ENCODE data around the gene TYSND1.

The TYSND1 gene

DNA sequence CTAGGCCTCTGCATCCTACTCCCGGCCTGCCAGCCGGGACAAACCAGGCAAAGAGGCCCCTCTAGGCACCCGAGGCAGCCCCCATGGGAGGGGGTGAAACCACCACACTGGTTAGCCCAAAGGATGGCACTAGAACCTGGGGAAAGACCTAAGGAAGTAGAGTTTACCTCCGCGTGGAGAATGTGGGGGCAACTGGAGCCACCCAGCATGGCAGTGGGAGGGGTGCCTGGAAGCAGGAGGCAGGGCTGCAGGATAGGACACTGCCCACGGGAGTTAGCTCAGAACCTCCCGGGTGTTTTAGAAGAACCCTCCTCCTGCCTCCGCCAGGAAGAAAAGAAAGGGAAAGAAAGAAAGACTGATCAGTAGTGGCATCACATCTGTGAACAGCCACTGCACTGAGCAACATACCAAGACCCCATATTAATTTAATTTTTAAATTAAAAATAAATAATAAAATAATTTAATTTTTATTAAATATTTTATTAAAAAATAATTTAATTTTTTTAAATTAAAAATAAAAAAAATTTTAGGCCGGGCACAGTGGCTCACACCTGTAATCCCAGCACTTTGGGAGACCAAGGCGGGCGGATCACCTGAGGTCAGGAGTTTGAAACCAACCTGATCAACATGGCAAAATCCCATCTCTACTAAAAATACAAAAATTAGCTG lies 25.1 kb downstream of the TYSND1 start:
- DNase-seq (ENCODE audit: low spot score): no peak
- in situ Hi-C loops (cut with MboI; ENCODE audit: low sequenced_read_pairs, unreplicated experiment): no loop called here
- TF ChIP-seq, protein P1, sequence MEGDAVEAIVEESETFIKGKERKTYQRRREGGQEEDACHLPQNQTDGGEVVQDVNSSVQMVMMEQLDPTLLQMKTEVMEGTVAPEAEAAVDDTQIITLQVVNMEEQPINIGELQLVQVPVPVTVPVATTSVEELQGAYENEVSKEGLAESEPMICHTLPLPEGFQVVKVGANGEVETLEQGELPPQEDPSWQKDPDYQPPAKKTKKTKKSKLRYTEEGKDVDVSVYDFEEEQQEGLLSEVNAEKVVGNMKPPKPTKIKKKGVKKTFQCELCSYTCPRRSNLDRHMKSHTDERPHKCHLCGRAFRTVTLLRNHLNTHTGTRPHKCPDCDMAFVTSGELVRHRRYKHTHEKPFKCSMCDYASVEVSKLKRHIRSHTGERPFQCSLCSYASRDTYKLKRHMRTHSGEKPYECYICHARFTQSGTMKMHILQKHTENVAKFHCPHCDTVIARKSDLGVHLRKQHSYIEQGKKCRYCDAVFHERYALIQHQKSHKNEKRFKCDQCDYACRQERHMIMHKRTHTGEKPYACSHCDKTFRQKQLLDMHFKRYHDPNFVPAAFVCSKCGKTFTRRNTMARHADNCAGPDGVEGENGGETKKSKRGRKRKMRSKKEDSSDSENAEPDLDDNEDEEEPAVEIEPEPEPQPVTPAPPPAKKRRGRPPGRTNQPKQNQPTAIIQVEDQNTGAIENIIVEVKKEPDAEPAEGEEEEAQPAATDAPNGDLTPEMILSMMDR (IDR thresholded peaks at IDR 0.05; ENCODE audit: borderline replicate concordance, control extremely low read depth, extremely low read depth, insufficient read depth, missing control alignments): no peak

DNA sequence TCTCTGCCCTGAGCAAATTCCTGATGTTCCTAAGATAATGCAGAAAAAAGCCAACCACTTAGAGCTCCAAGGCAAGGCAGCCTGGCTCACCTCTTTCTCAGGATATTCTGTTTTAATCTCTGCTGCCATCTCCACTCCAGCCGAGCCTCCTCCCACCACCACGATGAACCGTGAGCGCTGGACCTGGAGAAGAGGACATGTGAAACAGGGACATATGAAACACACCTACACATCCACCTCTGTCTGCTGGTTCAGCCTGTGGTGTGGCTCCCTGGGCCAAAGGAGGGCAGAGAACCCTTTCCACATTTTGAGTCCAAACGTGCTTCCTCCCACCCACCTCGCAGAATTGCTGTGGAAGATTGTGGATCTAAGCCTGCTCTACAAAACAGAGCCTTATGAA lies 26.1 kb downstream of the TYSND1 start:
- in situ Hi-C loops (cut with MboI; ENCODE audit: low sequenced_read_pairs, unreplicated experiment): no loop called here
- TF ChIP-seq, protein P1 (IDR thresholded peaks at IDR 0.05; ENCODE audit: borderline replicate concordance, control extremely low read depth, extremely low read depth, insufficient read depth, missing control alignments): no peak
- DNase-seq (ENCODE audit: low spot score): no peak

DNA sequence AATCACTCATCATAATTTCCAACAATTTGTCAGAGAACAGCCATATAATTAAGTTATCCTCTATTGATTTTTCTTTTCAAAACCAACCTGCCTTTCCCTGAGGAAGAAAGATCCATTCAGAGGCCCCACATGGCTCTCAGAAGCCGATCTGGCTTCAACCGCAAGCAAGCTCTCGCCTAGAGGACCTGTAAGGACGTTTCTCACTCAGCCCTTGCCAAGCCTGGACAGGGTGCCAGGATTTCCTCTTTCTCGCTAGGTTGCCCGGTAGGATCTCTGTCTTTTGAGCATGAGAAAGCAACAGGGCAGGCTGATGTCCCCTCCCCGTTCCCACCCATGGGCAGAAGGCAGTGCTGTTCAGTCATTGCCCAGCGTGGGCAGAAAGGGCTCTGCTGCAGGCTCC lies 26.9 kb downstream of the TYSND1 start:
- TF ChIP-seq, protein P1 (IDR thresholded peaks at IDR 0.05; ENCODE audit: borderline replicate concordance, control extremely low read depth, extremely low read depth, insufficient read depth, missing control alignments): no peak
- DNase-seq (ENCODE audit: low spot score): no peak

DNA sequence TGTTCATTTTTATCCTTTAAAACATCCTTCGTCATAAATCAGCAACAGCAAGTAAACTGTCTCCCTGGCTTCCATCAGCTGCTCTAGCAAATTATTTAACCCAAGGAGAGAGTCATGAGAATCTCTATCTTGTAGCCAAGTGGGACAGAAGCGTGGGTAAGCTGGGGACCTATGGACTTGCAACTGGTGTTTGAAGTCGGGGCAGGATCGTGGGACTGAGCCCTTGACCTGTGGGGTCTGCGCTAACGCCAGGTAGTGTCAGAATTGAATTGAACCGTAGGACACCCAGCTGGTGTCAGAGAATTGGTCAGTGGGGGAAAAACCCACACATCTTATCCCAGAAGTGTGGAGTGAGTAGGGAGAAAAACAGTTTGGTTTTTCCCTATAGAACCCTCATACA lies 27.3 kb downstream of the TYSND1 start:
- in situ Hi-C loops (cut with MboI; ENCODE audit: low sequenced_read_pairs, unreplicated experiment): no loop called here
- TF ChIP-seq, protein P1 (IDR thresholded peaks at IDR 0.05; ENCODE audit: borderline replicate concordance, control extremely low read depth, extremely low read depth, insufficient read depth, missing control alignments): no peak
- DNase-seq (ENCODE audit: low spot score): no peak

More for the DNA sequence above, 26.9 kb downstream of the TYSND1 start:
- in situ Hi-C loops (cut with MboI; ENCODE audit: low sequenced_read_pairs, unreplicated experiment): no loop called here

DNA sequence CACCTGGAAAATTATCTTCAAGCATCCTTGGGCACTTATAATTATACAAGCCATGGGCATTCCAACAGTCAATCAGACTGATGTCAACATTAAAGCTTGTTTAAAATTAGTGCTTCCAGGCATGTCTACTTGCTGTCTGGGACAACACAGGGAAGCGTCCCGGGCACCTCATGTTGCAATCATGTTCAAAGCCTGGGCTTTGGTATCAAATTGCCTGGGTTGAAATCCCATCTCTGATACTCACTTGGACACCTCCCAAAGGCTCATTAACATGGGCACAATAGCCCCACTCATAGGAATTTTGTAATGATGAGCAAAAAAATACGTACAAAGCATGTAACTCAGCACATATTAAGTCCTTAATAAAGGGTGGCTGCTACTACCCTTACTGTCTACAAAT lies 28.3 kb downstream of the TYSND1 start:
- no peak for DNase-seq (ENCODE audit: low spot score)
- in situ Hi-C loops (cut with MboI; ENCODE audit: low sequenced_read_pairs, unreplicated experiment): no loop called here
- TF ChIP-seq, protein P1 (IDR thresholded peaks at IDR 0.05; ENCODE audit: borderline replicate concordance, control extremely low read depth, extremely low read depth, insufficient read depth, missing control alignments): no peak

DNA sequence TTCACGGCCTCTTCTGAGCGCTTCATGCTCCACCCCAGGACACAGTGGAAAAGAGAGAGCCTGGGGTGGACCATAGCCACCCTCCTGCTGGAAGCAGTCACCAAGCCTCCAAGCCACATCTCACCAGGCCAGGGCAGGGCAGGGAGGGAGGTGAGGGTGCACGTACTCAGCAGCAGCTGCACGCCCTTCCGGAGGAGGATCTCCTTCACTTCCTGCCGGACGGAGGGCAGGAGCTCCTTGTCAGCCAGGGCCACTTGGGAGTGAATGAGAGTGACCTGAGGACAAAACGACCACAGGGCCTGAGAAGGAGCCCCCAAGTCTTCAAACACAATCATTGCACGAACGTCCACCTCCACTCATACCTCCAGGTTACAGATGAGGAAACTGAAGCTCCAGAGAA lies 28.9 kb downstream of the TYSND1 start:
- no peak for DNase-seq (ENCODE audit: low spot score)
- in situ Hi-C loops (cut with MboI; ENCODE audit: low sequenced_read_pairs, unreplicated experiment): no loop called here
- TF ChIP-seq, protein P1 (IDR thresholded peaks at IDR 0.05; ENCODE audit: borderline replicate concordance, control extremely low read depth, extremely low read depth, insufficient read depth, missing control alignments): no peak
